ENCODE data around the gene SPEM3. TPM values are rescaled to one million over a fixed set of nuclear protein-coding genes. Genes with fewer than 3 reads are reported as not detected.

Gene SPEM3
- not detected for total RNA-seq (2013)
- polyA plus RNA-seq (not detected), polyA minus RNA-seq (not detected in 2 replicates), total RNA-seq (0 to 0.75 (median 0.03) reads per million in 11 experiments)

- DNase-seq = no peak
- intact Hi-C loops (cut with micrococcal nuclease) = no loop called here
- H3K27ac Mint-ChIP-seq = peak within 1 kb of the TSS in 1 of 7 donors; percentile 31
- no peak within 1 kb of the TSS for H3K27ac ChIP-seq (ENCODE audit: low read depth in 1 of 2, low read length in 2 of 2)
- H3K4me1 ChIP-seq (ENCODE audit: control insufficient read depth in 1 of 2, insufficient read depth in 2 of 2, low read length in 2 of 2) = no peaks in the 10 kb centered on the region
- H3K36me3 Mint-ChIP-seq = no peaks in the 10 kb centered on the region
- no peaks in the 10 kb centered on the region for H3K9me3 Mint-ChIP-seq
- no peaks in the 10 kb centered on the region for H4K20me1 ChIP-seq (ENCODE audit: insufficient read depth, low read length)
- no peak within 1 kb of the TSS for H3K4me2 ChIP-seq (replicated peaks; ENCODE audit: extremely low read depth, low read length, poor library complexity, severe bottlenecking)
- no peaks in the 10 kb centered on the region for H3K79me2 ChIP-seq (ENCODE audit: insufficient read depth, low read length)
- no peak within 1 kb of the TSS for H3K4me3 Mint-ChIP-seq
- H3K9me3 ChIP-seq (replicated peaks in 1 of 2; ENCODE audit: control insufficient read depth in 1 of 2, insufficient read depth in 1 of 2, low read length in 2 of 2) = no peaks in the 10 kb centered on the region
- no peaks in the 10 kb centered on the region for H3K4me1 Mint-ChIP-seq
- H3K27me3 Mint-ChIP-seq (ENCODE audit: low read depth in 3 of 3) = peaks cover 0 to 3% (median 2%) of the 10 kb centered on the region in 3 donors
- WGBS (ENCODE audit: insufficient coverage) = 84% methylated on average over 4 of the region's 5 CpGs
- no peaks in the 10 kb centered on the region for H3K36me3 ChIP-seq (replicated peaks in 1 of 2; ENCODE audit: control insufficient read depth in 1 of 2, insufficient read depth in 2 of 2, low read length in 2 of 2)
- H2AFZ ChIP-seq (ENCODE audit: insufficient read depth, low read depth, low read length, poor library complexity, severe bottlenecking) = no peak within 1 kb of the TSS
- H3K9ac ChIP-seq (ENCODE audit: insufficient read depth, low read length, poor library complexity, severe bottlenecking) = no peak within 1 kb of the TSS
- no peak within 1 kb of the TSS for H3K4me3 ChIP-seq (replicated peaks in 1 of 3; ENCODE audit: low read depth in 2 of 3, low read length in 3 of 3)
- H3K27me3 ChIP-seq (ENCODE audit: control insufficient read depth in 2 of 2, insufficient read depth in 2 of 2, low read length in 2 of 2) = no peaks in the 10 kb centered on the region
- TF ChIP-seq, protein P1, sequence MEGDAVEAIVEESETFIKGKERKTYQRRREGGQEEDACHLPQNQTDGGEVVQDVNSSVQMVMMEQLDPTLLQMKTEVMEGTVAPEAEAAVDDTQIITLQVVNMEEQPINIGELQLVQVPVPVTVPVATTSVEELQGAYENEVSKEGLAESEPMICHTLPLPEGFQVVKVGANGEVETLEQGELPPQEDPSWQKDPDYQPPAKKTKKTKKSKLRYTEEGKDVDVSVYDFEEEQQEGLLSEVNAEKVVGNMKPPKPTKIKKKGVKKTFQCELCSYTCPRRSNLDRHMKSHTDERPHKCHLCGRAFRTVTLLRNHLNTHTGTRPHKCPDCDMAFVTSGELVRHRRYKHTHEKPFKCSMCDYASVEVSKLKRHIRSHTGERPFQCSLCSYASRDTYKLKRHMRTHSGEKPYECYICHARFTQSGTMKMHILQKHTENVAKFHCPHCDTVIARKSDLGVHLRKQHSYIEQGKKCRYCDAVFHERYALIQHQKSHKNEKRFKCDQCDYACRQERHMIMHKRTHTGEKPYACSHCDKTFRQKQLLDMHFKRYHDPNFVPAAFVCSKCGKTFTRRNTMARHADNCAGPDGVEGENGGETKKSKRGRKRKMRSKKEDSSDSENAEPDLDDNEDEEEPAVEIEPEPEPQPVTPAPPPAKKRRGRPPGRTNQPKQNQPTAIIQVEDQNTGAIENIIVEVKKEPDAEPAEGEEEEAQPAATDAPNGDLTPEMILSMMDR (IDR thresholded peaks at IDR 0.05) = no peak
These were observed at the start of gene SPEM3 for GRCh38 chr17:7428557-7428956. Gene SPEM3, plus strand, starts transcription at chr17:7428857. Its CDS starts 46 bp downstream, at chr17:7428903.

DNA sequence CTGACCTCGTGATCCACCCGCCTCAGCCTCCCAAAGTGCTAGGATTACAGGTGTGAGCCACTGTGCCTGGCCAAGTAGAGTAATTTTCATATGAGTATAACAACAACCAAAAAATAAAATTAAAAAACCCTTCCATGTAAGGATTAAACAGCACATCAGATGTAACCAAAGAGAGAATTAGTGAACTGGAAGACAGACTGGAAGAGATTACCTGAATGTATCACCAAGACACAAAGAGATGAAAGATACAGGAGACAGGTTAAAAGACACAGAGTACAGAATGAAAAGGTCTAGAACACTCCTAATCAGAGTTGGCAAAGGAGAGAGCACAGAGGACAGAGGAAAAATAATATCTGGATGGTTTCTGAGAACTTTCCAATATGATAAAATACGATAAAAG lies 49.5 kb upstream of the SPEM3 start:
- intact Hi-C loops (cut with micrococcal nuclease) = no loop called here
- Histone ChIP-seq H3K4me3 (replicated peaks in 1 of 3; ENCODE audit: low read depth in 2 of 3, low read length in 3 of 3) (no peak overlapping the region), H3K36me3 (replicated peaks in 1 of 2; ENCODE audit: control insufficient read depth in 1 of 2, insufficient read depth in 2 of 2, low read length in 2 of 2) (no peaks in the 10 kb centered on the region), H2AFZ (ENCODE audit: insufficient read depth, low read depth, low read length, poor library complexity, severe bottlenecking) (no peak overlapping the region), H3K79me2 (ENCODE audit: insufficient read depth, low read length) (no peaks in the 10 kb centered on the region), H4K20me1 (ENCODE audit: insufficient read depth, low read length) (no peaks in the 10 kb centered on the region), H3K4me2 (replicated peaks; ENCODE audit: extremely low read depth, low read length, poor library complexity, severe bottlenecking) (no peak overlapping the region), H3K27ac (ENCODE audit: low read depth in 1 of 2, low read length in 2 of 2) (no peak overlapping the region), H3K4me1 (ENCODE audit: control insufficient read depth in 1 of 2, insufficient read depth in 2 of 2, low read length in 2 of 2) (peaks cover 11 to 18% of the 10 kb centered on the region in 2 donors), H3K27me3 (ENCODE audit: control insufficient read depth in 2 of 2, insufficient read depth in 2 of 2, low read length in 2 of 2) (peaks cover 34 to 49% of the 10 kb centered on the region in 2 donors), H3K9ac (ENCODE audit: insufficient read depth, low read length, poor library complexity, severe bottlenecking) (no peak overlapping the region), H3K9me3 (replicated peaks in 1 of 2; ENCODE audit: control insufficient read depth in 1 of 2, insufficient read depth in 1 of 2, low read length in 2 of 2) (no peaks in the 10 kb centered on the region)
- no CpG with 5 or more reads among the region's 3 CpGs for WGBS (ENCODE audit: insufficient coverage)
- H3K27me3 Mint-ChIP-seq (ENCODE audit: low read depth in 3 of 3) = peaks cover 46 to 67% (median 54%) of the 10 kb centered on the region in 3 donors
- no peak for DNase-seq
- H3K36me3 Mint-ChIP-seq = peaks cover 2 to 7% of the 10 kb centered on the region in 2 donors
- H3K4me1 Mint-ChIP-seq = peaks cover 12% of the 10 kb centered on the region
- no peak overlapping the region for H3K27ac Mint-ChIP-seq
- TF ChIP-seq, protein P1 (IDR thresholded peaks at IDR 0.05) = no peak
- H3K9me3 Mint-ChIP-seq = peaks cover 7 to 21% (median 15%) of the 10 kb centered on the region in 7 donors
- H3K4me3 Mint-ChIP-seq = no peak overlapping the region
